ENCODE measurements around the gene IKZF5. TPM values are rescaled to one million over a fixed set of nuclear protein-coding genes. Genes with fewer than 3 reads are reported as not detected.
A peak's percentile ranks its signal among the peaks of the same experiment; 100 is the strongest.

The IKZF5 gene
- total RNA-seq, 1 donor from 2014 or later: 1.0 TPM

DNA sequence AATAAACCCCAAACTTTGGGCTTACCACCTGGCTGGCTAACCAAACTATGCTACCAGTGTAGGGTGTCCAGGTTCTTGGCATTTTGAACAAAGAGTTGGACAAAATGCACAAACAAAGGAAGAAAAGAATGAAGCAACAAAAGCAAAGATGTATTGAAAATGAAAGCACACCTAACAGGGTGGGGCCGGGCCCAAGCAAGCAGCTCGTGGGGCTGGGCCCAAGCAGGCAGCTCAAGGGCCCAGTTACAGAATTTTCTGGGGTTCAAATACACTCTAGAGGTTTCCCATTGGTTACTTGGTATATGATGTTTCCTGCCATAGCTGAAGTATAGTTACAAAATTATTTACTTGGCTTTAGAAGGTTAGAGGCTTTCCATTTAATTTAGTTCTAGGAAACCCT lies 15.9 kb upstream of the IKZF5 start:
- H3K4me3 ChIP-seq (ENCODE audit: low read depth, low read length): no peak overlapping the region
- no peak for DNase-seq (ENCODE audit: low read depth)
- TF ChIP-seq, protein P1, sequence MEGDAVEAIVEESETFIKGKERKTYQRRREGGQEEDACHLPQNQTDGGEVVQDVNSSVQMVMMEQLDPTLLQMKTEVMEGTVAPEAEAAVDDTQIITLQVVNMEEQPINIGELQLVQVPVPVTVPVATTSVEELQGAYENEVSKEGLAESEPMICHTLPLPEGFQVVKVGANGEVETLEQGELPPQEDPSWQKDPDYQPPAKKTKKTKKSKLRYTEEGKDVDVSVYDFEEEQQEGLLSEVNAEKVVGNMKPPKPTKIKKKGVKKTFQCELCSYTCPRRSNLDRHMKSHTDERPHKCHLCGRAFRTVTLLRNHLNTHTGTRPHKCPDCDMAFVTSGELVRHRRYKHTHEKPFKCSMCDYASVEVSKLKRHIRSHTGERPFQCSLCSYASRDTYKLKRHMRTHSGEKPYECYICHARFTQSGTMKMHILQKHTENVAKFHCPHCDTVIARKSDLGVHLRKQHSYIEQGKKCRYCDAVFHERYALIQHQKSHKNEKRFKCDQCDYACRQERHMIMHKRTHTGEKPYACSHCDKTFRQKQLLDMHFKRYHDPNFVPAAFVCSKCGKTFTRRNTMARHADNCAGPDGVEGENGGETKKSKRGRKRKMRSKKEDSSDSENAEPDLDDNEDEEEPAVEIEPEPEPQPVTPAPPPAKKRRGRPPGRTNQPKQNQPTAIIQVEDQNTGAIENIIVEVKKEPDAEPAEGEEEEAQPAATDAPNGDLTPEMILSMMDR (conservative IDR thresholded peaks at IDR 0.05; ENCODE audit: low read depth, low read length): no peak

- DNase-seq (ENCODE audit: low read depth): no peak
- TF ChIP-seq, protein P1 (conservative IDR thresholded peaks at IDR 0.05; ENCODE audit: low read depth, low read length): peak; percentile 67
- no peak overlapping the region for H3K4me3 ChIP-seq (ENCODE audit: low read depth, low read length)
Measured at GRCh38 chr10:123021517-123021916, 12.9 kb upstream of the IKZF5 start.

DNA sequence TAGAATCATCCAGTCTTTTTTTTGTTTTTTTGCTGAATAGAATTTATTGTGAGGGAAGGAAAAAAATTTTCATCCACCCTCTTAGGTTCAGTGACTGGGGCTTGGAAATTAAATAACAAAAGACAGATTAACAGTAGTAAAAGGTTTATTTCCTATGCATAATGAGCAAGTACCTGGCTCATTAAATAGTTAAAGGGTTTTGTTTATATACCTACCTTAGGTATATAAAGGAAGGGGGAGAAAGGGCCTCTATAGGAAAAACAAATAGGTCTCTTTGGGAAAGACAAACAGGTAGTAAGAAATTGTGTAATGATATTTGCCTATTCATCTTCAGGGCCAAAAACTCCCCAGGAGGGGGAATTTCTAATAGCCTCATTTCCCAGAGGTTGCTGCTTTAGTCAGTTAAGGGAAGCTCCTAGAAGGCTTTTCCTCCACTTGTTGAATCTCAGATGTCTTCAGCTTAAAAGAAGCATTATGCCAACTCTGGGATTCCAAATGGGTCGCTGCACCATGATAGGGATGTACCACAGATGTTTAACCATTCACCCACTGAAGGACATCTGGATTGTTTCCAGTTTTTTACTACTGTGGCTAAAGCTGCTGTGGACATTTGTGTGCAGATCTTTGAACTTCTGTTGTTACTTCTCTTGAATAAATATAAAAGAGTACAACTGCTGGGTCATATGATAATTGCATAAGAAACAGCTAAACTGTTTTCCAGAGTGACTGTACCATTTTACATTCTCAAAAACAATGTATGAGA lies 11.5 kb upstream of the IKZF5 start:
- TF ChIP-seq, protein P1 (conservative IDR thresholded peaks at IDR 0.05; ENCODE audit: low read depth, low read length): no peak
- H3K4me3 ChIP-seq (ENCODE audit: low read depth, low read length): no peak overlapping the region
- DNase-seq (ENCODE audit: low read depth): no peak

- DNase-seq (ENCODE audit: low read depth): no peak
- TF ChIP-seq, protein P1 (conservative IDR thresholded peaks at IDR 0.05; ENCODE audit: low read depth, low read length): no peak
- no peak overlapping the region for H3K4me3 ChIP-seq (ENCODE audit: low read depth, low read length)
Measured at GRCh38 chr10:123019264-123019663, 10.7 kb upstream of the IKZF5 start.

DNA sequence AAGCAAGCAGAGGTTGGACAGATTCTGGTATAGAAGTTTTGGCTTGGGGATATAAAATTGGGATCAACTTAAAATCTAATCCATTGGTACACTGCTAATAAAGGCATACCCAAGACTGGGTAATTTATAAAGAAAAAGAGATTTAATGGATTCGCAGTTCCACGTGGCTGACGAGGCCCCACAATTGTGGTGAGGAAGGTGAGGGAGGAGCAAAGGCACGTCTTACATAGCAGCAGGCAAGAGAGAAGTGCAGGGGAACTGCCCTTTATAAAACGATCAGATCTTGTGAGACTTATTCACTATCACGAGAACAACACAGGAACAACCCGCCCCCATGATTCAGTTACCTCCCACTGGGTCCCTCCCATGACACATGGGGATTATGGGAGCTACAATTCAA lies 9.9 kb upstream of the IKZF5 start:
- TF ChIP-seq, protein P1 (conservative IDR thresholded peaks at IDR 0.05; ENCODE audit: low read depth, low read length): no peak
- no peak overlapping the region for H3K4me3 ChIP-seq (ENCODE audit: low read depth, low read length)
- DNase-seq (ENCODE audit: low read depth): no peak

GRCh38 chr10:123017421-123018165 lies 9.0 kb upstream of the IKZF5 start:
- TF ChIP-seq, protein P1 (conservative IDR thresholded peaks at IDR 0.05; ENCODE audit: low read depth, low read length): no peak
- H3K4me3 ChIP-seq (ENCODE audit: low read depth, low read length): no peak overlapping the region
- no peak for DNase-seq (ENCODE audit: low read depth)

Measured in epithelial cell of proximal tubule (primary cell).